ENCODE results near the gene NUDT17.
A peak's percentile ranks its signal among the peaks of the same experiment; 100 is the strongest.

Gene NUDT17

DNA sequence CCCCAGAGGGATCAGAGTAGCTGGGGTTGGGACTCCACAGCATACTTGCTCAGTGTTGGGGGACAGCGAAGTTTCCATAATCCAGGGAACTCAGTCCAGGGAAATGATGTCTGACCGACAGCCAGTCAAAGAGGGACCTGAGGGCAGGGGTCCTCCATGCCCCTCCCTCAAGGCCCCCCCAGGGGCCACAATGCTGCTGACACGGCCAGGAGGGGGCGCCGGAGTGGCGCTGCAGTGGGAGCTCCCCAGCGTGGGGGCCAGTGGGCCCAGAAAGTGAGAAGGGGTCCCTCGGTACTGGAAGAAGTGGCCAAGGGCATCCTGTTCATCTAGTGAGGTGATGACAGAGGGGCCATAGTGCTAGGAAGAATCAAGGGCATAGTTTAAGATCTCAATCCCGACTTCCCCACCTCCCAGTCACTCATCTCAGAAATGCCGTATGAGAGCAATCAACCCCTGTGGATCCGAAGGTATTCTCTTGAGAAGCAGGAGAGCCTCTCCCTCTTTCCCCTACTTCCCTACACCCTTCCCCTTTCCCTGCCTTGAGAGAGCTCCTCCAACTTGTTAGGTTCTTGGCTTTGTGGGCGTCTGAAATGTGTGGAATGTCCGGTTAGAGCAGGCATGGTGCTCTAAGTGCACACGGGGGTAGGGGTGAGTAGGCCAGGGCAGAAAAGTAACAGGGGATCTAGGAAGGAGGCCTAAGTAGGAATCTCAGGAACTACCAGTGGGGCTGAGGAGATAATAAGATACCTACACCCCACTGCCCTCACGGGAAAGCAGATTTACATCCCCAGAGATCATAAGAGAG lies 4.1 kb downstream of the NUDT17 start:
- no peak for DNase-seq

DNA sequence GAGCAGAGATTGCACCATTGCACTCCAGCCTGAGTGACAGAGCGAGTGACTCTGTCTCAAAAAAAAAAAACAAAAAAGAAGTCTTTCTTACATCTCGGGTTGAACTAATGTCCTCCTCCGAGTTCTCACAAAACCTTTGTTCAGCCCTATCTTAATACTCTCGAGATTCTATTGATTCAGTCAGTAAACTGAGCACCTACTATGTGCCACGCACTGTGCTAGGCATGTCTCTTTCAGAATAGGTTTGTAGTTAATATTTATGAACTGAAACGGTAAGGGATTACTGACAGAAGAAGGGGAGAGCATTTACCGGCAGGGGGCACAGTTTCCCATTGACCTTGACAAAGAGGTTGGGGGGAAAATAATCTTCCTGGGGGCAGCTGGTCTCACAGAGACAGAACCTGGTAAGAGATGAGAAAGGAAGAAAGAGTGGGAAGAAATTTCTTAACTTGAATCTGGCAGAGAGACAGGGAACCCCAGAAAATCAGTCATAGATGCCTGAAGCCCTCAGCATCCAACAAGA lies 10.1 kb downstream of the NUDT17 start:
- no peak for DNase-seq

GRCh38 chr1:145857170-145857569 lies 11.7 kb downstream of the NUDT17 start:
- no peak for DNase-seq

DNA sequence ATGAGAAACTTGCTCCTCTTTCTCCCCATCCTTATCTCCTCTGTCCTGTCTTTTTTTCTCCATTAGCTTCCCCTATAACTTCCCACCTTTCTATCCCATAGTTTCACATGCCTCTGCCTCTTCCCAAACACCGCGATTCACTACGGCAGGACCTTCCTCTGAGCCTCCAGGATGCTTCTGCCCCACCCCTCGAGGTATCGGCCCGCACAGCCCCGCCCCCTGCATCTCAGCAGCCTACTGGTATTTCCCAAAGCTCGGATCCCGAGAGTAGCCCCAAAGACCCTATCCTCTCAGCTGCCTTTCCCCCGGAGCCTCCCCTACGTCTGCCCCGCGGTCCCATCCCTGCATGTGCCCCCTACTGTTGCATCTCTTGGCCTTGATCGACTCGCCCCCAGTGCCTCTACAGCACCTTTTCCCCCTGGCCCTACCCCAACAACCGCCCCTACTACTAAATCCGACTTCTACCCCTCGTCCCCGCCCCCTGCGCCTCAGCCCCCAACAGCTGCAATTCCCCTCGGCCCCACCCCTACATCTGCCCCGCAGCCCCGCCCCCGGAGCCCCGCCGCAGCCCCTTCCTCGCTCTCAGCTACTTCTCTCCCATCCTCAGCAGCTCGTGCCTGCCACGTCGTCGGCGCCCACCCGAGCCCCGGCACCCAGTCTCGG lies 12.9 kb downstream of the NUDT17 start:
- DNase-seq: no peak

DNA sequence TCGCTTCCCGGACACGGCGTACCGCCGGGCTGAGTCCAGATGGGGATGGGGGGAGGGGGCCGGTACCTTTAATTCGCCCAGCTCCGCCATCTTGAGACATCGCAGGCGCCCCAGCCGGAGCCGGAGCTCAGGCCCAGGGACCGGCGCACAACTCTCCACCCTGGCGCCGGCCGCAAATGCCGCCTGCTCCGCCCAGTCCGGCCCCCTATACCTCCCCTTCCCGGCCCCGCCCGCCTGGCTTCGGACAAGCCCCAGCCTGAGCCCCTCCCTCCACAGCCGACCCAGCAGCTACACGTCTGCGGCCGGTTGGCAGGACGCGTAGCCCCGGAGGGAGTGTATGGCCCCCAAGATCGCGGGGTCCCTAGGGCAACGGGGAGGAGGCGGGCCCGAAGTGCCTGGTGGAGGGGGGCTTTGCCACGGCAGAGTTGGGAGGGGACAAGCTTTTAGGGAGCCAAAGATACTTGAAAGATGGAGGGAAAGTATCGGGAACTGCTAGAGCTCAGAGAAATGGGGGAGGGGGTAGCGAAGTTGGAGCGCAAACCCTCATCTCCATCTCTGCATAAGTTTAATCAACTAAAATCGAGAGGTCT lies 13.6 kb downstream of the NUDT17 start, which contains the start of gene PIAS3:
Gene PIAS3, minus strand, starts transcription at position 181 of the 590 bp plus-strand sequence. Its CDS starts 91 bp downstream, at position 90.
- DNase-seq: peak; percentile 90

DNA sequence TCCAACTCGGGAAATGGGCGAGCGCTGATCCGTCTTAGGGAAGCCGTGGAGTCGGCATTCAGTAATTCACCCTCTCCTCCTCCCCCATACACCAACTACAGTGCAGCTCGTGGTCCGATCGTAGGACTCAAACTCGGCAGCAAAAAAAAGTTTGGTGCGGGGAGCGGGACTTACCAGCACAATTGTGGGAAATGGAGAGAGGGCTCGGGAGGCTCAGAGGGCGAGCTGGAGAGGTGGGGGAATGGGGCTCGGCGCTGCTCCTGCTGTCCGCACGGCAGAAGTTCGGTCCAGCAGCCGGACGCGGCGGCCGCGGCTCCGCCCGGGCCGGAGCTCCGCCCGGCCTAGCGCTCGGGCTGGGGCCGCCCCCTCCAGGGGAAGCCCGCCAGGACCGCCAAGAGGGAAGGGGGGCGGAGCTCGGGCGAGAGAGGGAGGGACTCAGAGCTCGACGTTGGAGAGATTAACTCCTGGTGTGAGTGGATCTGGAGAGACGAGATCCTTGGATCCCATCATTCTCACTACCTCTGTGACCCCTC lies 14.1 kb downstream of the NUDT17 start:
- DNase-seq: peak; percentile 70

GRCh38 chr1:145863282-145864018 lies 18.0 kb downstream of the NUDT17 start:
- no peak for DNase-seq

GRCh38 chr1:145868232-145868631 lies 22.8 kb downstream of the NUDT17 start:
- DNase-seq: no peak

DNA sequence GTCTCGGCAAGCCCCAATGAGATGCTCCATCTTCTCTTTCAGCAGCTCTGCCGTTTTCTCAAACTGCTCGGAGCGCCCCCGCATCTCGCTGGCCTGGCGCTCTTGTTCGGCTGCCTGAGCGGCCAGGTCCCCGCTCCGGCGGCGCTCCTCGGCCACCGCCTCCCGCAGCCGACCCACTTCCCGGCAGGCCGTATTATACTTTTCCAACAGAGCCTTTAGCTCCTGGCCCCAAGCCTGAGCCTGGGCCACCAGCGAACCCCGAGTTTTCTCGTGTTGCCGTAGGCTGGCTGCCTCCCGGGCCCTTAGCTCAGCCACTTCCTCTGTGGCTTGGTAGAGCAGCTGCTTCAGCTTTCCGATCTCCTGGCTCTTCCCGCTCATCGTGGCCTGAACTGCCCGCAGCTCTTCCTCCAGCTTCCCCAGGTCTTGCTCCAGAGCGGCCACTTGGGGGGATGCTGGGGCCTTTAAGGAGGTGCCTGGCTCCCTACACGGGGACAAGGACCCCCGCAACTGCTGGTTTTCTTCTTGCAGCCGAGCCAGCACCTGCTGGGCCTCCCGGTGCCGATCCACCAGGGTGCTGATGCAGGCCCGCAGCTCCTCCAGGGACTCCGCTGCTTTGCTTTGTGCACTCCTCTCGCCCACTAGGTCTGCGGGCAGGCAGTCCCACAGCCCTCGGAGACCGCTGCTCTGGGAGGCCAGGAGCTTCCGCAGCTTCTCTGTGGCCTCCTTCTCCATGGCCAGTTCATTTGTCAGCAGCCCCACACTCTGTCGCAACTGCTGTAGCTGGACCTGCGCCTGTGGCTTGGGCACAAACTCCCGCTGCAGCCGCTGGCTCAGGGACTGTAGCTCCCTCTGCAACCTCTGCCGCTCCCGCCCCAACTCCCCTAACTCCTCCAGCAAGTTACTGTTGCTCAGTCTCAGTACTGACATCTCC lies 26.8 kb downstream of the NUDT17 start:
- no peak for DNase-seq

- no peak for DNase-seq
These were observed 29.2 kb downstream of the NUDT17 start for GRCh38 chr1:145874646-145875045.

DNA sequence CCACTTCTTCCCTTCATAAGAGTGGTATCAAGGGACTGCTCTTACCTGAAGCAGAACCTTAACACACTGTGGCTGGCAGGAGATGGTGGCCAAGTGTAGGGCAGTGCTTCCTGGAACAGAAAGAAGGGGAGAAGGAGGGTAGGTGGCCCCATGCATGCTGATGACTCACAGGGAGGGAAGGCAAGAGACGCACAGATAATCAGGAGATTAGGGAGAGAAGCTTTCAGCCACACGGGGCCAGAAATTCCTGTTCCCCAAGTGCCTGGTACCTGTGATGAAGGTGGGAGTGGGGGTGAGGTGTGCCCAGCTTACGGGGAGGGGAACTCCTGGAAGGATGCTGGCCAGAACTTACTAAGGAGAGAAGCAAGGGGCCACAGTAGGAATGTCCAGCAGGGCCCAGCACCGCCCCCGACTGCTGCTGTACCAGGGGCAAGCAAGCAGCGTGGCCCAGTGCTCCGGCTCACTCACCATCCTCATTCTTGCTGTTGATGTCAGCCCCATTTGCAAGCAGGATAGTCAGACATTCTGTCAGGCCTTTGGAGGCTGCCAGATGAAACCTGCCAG lies 32.6 kb downstream of the NUDT17 start:
- DNase-seq: no peak

GRCh38 chr1:145878724-145879123 lies 33.3 kb downstream of the NUDT17 start:
- DNase-seq: peak; percentile 38

DNA sequence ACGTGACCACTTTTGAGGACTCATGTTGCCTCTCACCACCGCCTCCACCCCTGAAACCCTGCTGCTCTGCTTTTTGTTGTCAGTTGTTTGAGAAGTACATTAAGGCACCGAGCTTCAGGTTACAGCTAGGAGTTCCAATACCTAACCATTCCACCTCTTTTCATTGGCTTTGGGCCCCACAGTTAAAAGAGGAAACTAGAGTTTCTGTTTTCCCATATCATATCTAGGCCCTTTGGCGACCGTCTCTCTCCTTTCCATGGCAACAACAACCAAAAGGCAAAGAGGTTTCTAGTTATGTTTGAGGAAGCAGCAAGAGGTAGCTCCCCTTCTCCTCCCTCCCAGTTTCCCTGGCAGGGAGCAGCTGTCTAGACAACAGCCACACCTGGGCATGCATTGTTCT lies 34.3 kb downstream of the NUDT17 start:
- peak; percentile 100 for DNase-seq

GRCh38 chr1:145884675-145885074 lies 39.2 kb downstream of the NUDT17 start:
- no peak for DNase-seq

DNA sequence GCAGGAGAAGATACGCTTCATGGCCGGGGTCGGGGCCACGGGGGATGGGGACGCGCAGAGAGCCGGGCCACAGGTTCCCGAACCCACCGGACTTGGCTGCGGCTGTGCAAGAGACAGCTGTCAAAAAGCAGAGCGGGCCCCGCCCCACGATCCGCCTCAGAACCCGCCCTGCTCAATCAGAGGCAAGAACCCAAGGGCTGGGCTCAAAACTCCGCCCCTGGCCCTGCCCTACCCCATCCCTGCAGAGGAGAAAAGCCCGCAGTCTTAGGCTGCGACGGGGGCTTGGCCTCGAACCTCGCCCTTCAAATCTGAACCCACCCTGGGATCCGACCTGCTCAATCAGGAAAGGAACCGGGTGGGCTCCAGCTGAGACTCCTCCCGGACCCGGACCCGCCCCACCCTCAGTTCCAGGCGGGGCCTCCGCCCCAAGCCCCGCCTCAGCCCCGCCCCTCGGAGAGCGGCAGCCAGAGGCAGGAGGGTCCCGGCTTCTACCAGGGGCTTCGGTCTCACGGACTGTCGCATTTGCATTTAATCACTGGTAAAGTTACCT lies 40.4 kb downstream of the NUDT17 start, which contains the start of gene ANKRD35:
Gene ANKRD35, minus strand, starts transcription at position 129 of the 550 bp plus-strand sequence. Its CDS starts 108 bp downstream, at position 21.
- DNase-seq: peak; percentile 71

DNA sequence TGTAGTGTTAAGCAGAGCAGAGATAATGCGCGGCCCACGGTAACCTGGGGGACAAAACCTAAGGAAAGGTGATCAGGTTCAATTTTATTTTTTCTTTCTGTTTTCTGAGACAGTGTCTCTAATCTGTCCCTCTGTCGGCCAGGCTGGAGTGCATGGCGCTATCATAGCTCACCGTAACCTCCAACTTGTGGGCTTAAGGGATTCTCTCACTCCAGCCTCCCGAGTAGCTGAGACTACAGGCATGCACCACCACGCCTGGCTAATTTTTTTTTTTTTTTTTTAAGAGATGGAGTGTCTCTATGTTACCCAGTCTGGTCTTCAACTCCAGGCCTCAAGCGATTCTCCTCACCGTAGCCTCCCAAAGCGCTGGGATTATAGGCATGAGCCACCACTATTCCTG lies 41.0 kb downstream of the NUDT17 start:
- DNase-seq: no peak

DNA sequence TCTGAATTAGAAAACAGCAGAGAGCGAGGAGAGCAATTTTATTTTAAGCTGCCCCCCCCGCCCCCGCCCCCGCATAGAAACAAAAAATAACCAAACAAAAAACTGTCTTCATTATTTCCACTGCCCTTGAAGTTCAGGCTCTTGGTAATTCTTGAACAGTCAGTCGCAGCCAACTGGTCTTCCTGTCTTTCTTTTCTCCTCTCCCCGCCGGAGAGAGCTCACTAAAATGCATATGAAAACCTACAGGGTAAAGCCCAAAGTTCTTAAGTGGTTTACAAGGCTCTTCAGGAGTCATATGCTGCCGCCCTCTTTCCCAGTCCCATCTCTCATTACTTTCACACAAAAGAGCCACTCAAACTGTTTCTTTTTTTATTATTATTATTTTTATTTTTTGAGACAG lies 41.4 kb downstream of the NUDT17 start:
- no peak for DNase-seq

DNA sequence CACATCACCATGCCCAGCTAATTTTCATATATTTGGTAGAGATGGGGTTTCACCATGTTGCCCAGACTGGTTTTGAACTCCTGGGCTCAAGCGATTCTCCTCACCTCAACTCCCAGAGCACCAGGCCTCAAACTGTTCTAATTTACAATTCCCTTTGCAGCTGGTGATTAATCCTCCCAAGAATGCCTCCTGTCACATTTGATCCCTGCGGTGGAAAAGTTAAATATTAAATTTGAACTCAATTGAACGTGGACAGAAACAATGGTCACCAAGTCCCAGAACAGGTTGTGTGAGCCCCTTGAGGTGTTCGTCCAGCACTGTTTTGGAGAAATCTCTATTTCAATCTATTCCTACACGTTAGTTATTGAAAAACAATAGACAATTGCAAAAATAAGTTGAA lies 42.2 kb downstream of the NUDT17 start:
- no peak for DNase-seq

DNA sequence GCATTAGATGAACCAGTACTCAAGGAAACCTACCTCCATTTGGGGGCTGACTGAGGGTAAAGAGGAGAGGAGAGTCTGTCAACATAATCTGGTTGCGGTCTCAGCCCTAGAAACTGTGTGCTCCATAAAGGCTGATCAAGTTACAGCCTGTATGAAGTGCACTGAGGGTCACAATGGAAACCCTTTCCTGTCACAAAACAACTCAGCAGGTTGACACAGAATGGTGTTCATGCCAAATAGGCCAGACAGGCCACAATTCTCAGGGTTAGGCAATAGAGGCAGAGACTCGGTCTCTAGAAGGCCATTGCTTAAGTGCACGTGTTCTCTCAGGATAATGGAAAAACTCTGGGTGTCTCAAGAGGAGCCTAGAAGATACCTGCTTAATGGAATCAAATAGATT lies 44.3 kb downstream of the NUDT17 start:
- DNase-seq: peak; percentile 66

GRCh38 chr1:145891143-145891542 lies 45.7 kb downstream of the NUDT17 start:
- DNase-seq: no peak
